ENCODE measurements around the gene CIAPIN1. TPM values are rescaled to one million over a fixed set of nuclear protein-coding genes. Genes with fewer than 3 reads are reported as not detected.

The CIAPIN1 gene
- total and polyA plus RNA-seq, 2 donors from 2014 or later = 53.6 to 56.3 TPM

GRCh38 chr16:57472665-57473060 lies 25.5 kb upstream of the CIAPIN1 start:
- FAIRE-seq = no peak
- intact Hi-C loops (cut with DNase I) = no loop called here
- Histone ChIP-seq H3K27ac (ENCODE audit: low read depth in 2 of 2, low read length in 2 of 2) (peak overlapping the region; percentile 38 to 51), H3K9ac (ENCODE audit: low read length in 3 of 3) (no peak overlapping the region), H3K36me3 (ENCODE audit: control insufficient read depth in 2 of 3, insufficient read depth in 3 of 3, low read length in 3 of 3) (peaks cover 2 to 58% (median 49%) of the 10 kb centered on the region in 3 donors), H3K4me1 (ENCODE audit: control insufficient read depth in 2 of 3, insufficient read depth in 2 of 3, low read depth in 1 of 3, low read length in 3 of 3) (peaks cover 0 to 47% (median 35%) of the 10 kb centered on the region in 3 donors), H3K27me3 (ENCODE audit: control insufficient read depth, insufficient read depth, low read length) (no peaks in the 10 kb centered on the region), H3K4me3 (ENCODE audit: low read length in 3 of 3) (no peak overlapping the region), H3K9me3 (ENCODE audit: control insufficient read depth in 2 of 3, insufficient read depth in 1 of 3, low read length in 3 of 3) (no peaks in the 10 kb centered on the region)
- no peak for TF ChIP-seq CTCF (IDR thresholded peaks at IDR 0.05; ENCODE audit: borderline replicate concordance, extremely low read depth, insufficient read depth)
- DNase-seq = no peak

GRCh38 chr16:57471852-57472664 lies 24.9 kb upstream of the CIAPIN1 start:
- peaks cover 0 to 41% (median 29%) of the 10 kb centered on the region in 3 donors for H3K4me1 ChIP-seq (ENCODE audit: control insufficient read depth in 2 of 3, insufficient read depth in 2 of 3, low read depth in 1 of 3, low read length in 3 of 3)
- intact Hi-C loops (cut with DNase I) = no loop called here
- H3K9me3 ChIP-seq (ENCODE audit: control insufficient read depth in 2 of 3, insufficient read depth in 1 of 3, low read length in 3 of 3) = no peaks in the 10 kb centered on the region
- peak overlapping the region; percentile 38 to 61 for H3K27ac ChIP-seq (ENCODE audit: low read depth in 2 of 2, low read length in 2 of 2)
- H3K9ac ChIP-seq (ENCODE audit: low read length in 3 of 3) = no peak overlapping the region
- H3K27me3 ChIP-seq (ENCODE audit: control insufficient read depth, insufficient read depth, low read length) = no peaks in the 10 kb centered on the region
- peaks cover 2 to 63% (median 49%) of the 10 kb centered on the region in 3 donors for H3K36me3 ChIP-seq (ENCODE audit: control insufficient read depth in 2 of 3, insufficient read depth in 3 of 3, low read length in 3 of 3)
- H3K4me3 ChIP-seq (ENCODE audit: low read length in 3 of 3) = no peak overlapping the region
- TF ChIP-seq CTCF (IDR thresholded peaks at IDR 0.05; ENCODE audit: borderline replicate concordance, extremely low read depth, insufficient read depth) = no peak
- FAIRE-seq (no peak), DNase-seq (peak in 3 of 5 donors; percentile 27 to 68 (median 57))

DNA sequence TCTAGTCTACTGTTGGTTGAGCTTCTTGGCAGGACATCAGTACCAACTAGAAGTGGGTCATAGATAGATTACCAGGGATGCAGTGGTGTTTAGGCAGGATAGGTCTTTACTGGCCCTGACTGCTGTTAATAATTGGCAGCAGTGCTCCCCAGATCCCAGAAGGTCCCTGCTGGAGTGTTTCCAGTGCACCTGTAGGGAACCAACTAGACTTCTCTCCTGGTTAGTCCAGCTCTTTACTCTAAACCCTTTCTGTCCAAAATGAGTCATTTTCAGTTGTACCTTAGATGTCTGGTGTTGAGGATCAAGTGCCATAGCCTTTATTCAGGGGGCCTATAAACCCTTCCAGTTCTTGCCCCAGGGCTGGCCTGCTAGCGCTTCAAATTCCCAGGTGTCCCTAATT lies 24.0 kb upstream of the CIAPIN1 start:
- DNase-seq (no peak), FAIRE-seq (no peak)
- H3K9me3 ChIP-seq (ENCODE audit: control insufficient read depth in 2 of 3, insufficient read depth in 1 of 3, low read length in 3 of 3) = no peaks in the 10 kb centered on the region
- no peaks in the 10 kb centered on the region for H3K27me3 ChIP-seq (ENCODE audit: control insufficient read depth, insufficient read depth, low read length)
- intact Hi-C loops (cut with DNase I) = no loop called here
- H3K4me3 ChIP-seq (ENCODE audit: low read length in 3 of 3) = no peak overlapping the region
- peak overlapping the region; percentile 64 to 69 for H3K27ac ChIP-seq (ENCODE audit: low read depth in 2 of 2, low read length in 2 of 2)
- peaks cover 6 to 67% (median 53%) of the 10 kb centered on the region in 3 donors for H3K36me3 ChIP-seq (ENCODE audit: control insufficient read depth in 2 of 3, insufficient read depth in 3 of 3, low read length in 3 of 3)
- peak overlapping the region in 1 of 3 donors; percentile 5 for H3K9ac ChIP-seq (ENCODE audit: low read length in 3 of 3)
- no peak for TF ChIP-seq CTCF (IDR thresholded peaks at IDR 0.05; ENCODE audit: borderline replicate concordance, extremely low read depth, insufficient read depth)
- H3K4me1 ChIP-seq (ENCODE audit: control insufficient read depth in 2 of 3, insufficient read depth in 2 of 3, low read depth in 1 of 3, low read length in 3 of 3) = peaks cover 0 to 34% (median 21%) of the 10 kb centered on the region in 3 donors

Data from kidney (tissue), 14 donors.